Chondrocyte (in vitro differentiated cells): ENCODE data around the gene ASIC2. TPM values are rescaled to one million over a fixed set of nuclear protein-coding genes. Genes with fewer than 3 reads are reported as not detected.

Experiments
- DNase-seq: peaks from one replicate; pipeline ENCODE4 v3.0.0; 2021; ENCODE audit warnings: mixed read lengths, low spot score
- H3K27ac Mint-ChIP-seq: one replicate; pipeline ENCODE4 v1.8.0; 2021; ENCODE audit warnings: mild to moderate bottlenecking, moderate library complexity, mixed read lengths; ENCODE audit not compliant: unreplicated experiment
- H3K27me3 Mint-ChIP-seq: 2 replicates; pipeline ENCODE4 v1.8.0; 2021; ENCODE audit warnings: low read depth, mixed read lengths
- H3K36me3 Mint-ChIP-seq: 2 replicates; pipeline ENCODE4 v1.8.0; 2021; ENCODE audit warnings: low read depth, mixed read lengths
- H3K4me1 Mint-ChIP-seq: 2 replicates; pipeline ENCODE4 v1.8.0; 2021; ENCODE audit warnings: low read depth, mild to moderate bottlenecking, mixed read lengths
- H3K4me3 Mint-ChIP-seq: one replicate; pipeline ENCODE4 v1.8.0; 2021; ENCODE audit warnings: mild to moderate bottlenecking, moderate library complexity, mixed read lengths; ENCODE audit not compliant: unreplicated experiment
- H3K9me3 Mint-ChIP-seq: 2 replicates; pipeline ENCODE4 v1.8.0; 2021; ENCODE audit warnings: low read depth, mixed read lengths
- total RNA-seq: library from RNA; stranded (reverse); gene quantifications from 3 replicates; pipeline ENCODE4 v1.2.1, GENCODE V29; 2021
- TF ChIP-seq, protein P1 (sequence below): fragments of 200-600 bp; sonication (generic); IDR thresholded peaks from 2 replicates; pipeline ENCODE4 v1.5.0; 2021; ENCODE audit warnings: antibody characterized with exemption, mild to moderate bottlenecking, moderate library complexity

ASIC2 gene
- total RNA-seq, 1 donor from 2014 or later, result not detected

GRCh38 chr17:33115366-33115765 lies 177.7 kb downstream of the ASIC2 start:
- TF ChIP-seq, protein P1, sequence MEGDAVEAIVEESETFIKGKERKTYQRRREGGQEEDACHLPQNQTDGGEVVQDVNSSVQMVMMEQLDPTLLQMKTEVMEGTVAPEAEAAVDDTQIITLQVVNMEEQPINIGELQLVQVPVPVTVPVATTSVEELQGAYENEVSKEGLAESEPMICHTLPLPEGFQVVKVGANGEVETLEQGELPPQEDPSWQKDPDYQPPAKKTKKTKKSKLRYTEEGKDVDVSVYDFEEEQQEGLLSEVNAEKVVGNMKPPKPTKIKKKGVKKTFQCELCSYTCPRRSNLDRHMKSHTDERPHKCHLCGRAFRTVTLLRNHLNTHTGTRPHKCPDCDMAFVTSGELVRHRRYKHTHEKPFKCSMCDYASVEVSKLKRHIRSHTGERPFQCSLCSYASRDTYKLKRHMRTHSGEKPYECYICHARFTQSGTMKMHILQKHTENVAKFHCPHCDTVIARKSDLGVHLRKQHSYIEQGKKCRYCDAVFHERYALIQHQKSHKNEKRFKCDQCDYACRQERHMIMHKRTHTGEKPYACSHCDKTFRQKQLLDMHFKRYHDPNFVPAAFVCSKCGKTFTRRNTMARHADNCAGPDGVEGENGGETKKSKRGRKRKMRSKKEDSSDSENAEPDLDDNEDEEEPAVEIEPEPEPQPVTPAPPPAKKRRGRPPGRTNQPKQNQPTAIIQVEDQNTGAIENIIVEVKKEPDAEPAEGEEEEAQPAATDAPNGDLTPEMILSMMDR, result no peak
- peaks cover 23% of the 10 kb centered on the region for H3K27me3 Mint-ChIP-seq

GRCh38 chr17:33113991-33114370 lies 179.1 kb downstream of the ASIC2 start:
- H3K27ac Mint-ChIP-seq, result no peak overlapping the region
- no peak overlapping the region for H3K4me3 Mint-ChIP-seq
- H3K27me3 Mint-ChIP-seq, result peaks cover 23% of the 10 kb centered on the region
- DNase-seq, result no peak
- H3K36me3 Mint-ChIP-seq, result no peaks in the 10 kb centered on the region
- TF ChIP-seq, protein P1, result no peak
- peaks cover 4% of the 10 kb centered on the region for H3K9me3 Mint-ChIP-seq
- no peaks in the 10 kb centered on the region for H3K4me1 Mint-ChIP-seq

More at GRCh38 chr17:33115366-33115765, 177.7 kb downstream of the ASIC2 start:
- Mint-ChIP-seq H3K4me3 (no peak overlapping the region), H3K27ac (no peak overlapping the region), H3K9me3 (peaks cover 4% of the 10 kb centered on the region), H3K36me3 (no peaks in the 10 kb centered on the region), H3K4me1 (no peaks in the 10 kb centered on the region)
- no peak for DNase-seq

- H3K36me3 Mint-ChIP-seq, result no peaks in the 10 kb centered on the region
- no peaks in the 10 kb centered on the region for H3K4me1 Mint-ChIP-seq
- TF ChIP-seq, protein P1, result no peak
- H3K27ac Mint-ChIP-seq, result no peak overlapping the region
- peaks cover 4% of the 10 kb centered on the region for H3K9me3 Mint-ChIP-seq
- DNase-seq, result no peak
- H3K27me3 Mint-ChIP-seq, result peaks cover 23% of the 10 kb centered on the region
- H3K4me3 Mint-ChIP-seq, result no peak overlapping the region
These were observed 179.7 kb downstream of the ASIC2 start for GRCh38 chr17:33113276-33113990.

DNA sequence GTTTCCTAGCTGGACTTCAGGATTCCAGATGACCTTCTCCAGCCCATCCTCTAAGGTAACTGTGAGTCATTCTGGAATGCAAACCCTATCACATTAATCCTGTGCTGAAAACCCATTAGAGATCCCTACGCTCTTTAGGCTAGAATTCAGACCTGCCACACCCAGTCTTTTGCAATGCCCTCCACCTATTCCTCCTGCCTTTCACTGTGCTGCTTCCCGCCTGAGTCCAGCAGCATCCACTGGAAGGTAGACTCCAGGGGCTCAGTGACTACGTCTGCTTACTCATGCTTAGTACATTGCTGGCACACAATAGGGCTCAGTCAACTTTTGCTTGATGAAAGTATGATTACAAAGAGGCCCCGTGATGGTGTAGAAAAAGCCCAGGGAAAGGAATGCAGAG lies 180.3 kb downstream of the ASIC2 start:
- DNase-seq, result no peak
- Mint-ChIP-seq H3K4me1 (no peaks in the 10 kb centered on the region), H3K9me3 (peaks cover 4% of the 10 kb centered on the region), H3K27ac (no peak overlapping the region), H3K27me3 (peaks cover 23% of the 10 kb centered on the region), H3K4me3 (no peak overlapping the region), H3K36me3 (no peaks in the 10 kb centered on the region)
- TF ChIP-seq, protein P1, result no peak

GRCh38 chr17:33109336-33110072 lies 183.6 kb downstream of the ASIC2 start:
- H3K4me1 Mint-ChIP-seq, result no peaks in the 10 kb centered on the region
- no peaks in the 10 kb centered on the region for H3K36me3 Mint-ChIP-seq
- H3K27ac Mint-ChIP-seq, result no peak overlapping the region
- no peak overlapping the region for H3K4me3 Mint-ChIP-seq
- peaks cover 4% of the 10 kb centered on the region for H3K9me3 Mint-ChIP-seq
- DNase-seq, result no peak
- TF ChIP-seq, protein P1, result no peak
- H3K27me3 Mint-ChIP-seq, result peaks cover 13% of the 10 kb centered on the region
